ENCODE measurements around the gene EDA.

Gene EDA

GRCh38 chrX:70042399-70043371 is 426.8 kb downstream of the EDA start:
- no peak for TF ChIP-seq TAF1 (IDR thresholded peaks at IDR 0.05; ENCODE audit: borderline replicate concordance, insufficient read depth, low read length)
- no peak for TF ChIP-seq REST (IDR thresholded peaks at IDR 0.05; ENCODE audit: insufficient read depth in 1 of 2, low read depth in 2 of 2, low read length in 2 of 2)

- TF ChIP-seq SIN3A (IDR thresholded peaks at IDR 0.05; ENCODE audit: borderline replicate concordance, insufficient read depth, low read length) (no peak), REST (IDR thresholded peaks at IDR 0.05; ENCODE audit: insufficient read depth in 1 of 2, low read depth in 2 of 2, low read length in 2 of 2) (no peak), TAF1 (IDR thresholded peaks at IDR 0.05; ENCODE audit: borderline replicate concordance, insufficient read depth, low read length) (no peak), FOXP2 (optimal IDR thresholded peaks at IDR 0.05; ENCODE audit: borderline replicate concordance, extremely low read depth, extremely low read length, insufficient read depth) (no peak), POLR2AphosphoS5 (IDR thresholded peaks at IDR 0.05; ENCODE audit: low read depth, low read length) (no peak)
These were observed 427.8 kb downstream of the EDA start for GRCh38 chrX:70043685-70044084.

- TF ChIP-seq SIN3A (IDR thresholded peaks at IDR 0.05; ENCODE audit: borderline replicate concordance, insufficient read depth, low read length) (no peak), TAF1 (IDR thresholded peaks at IDR 0.05; ENCODE audit: borderline replicate concordance, insufficient read depth, low read length) (no peak), POLR2AphosphoS5 (IDR thresholded peaks at IDR 0.05; ENCODE audit: low read depth, low read length) (no peak), FOXP2 (optimal IDR thresholded peaks at IDR 0.05; ENCODE audit: borderline replicate concordance, extremely low read depth, extremely low read length, insufficient read depth) (no peak), REST (IDR thresholded peaks at IDR 0.05; ENCODE audit: insufficient read depth in 1 of 2, low read depth in 2 of 2, low read length in 2 of 2) (no peak)
These were observed 428.8 kb downstream of the EDA start for GRCh38 chrX:70044541-70045245.

- TF ChIP-seq POLR2AphosphoS5 (IDR thresholded peaks at IDR 0.05; ENCODE audit: low read depth, low read length) (no peak), FOXP2 (optimal IDR thresholded peaks at IDR 0.05; ENCODE audit: borderline replicate concordance, extremely low read depth, extremely low read length, insufficient read depth) (no peak), REST (IDR thresholded peaks at IDR 0.05; ENCODE audit: insufficient read depth in 1 of 2, low read depth in 2 of 2, low read length in 2 of 2) (no peak)
These were observed 431.1 kb downstream of the EDA start for GRCh38 chrX:70046978-70047377.
